Nephron progenitor cell (in vitro differentiated cells): ENCODE measurements around the gene EPX.
A peak's percentile ranks its signal among the peaks of the same experiment; 100 is the strongest.

Experiments used
- DNase-seq: peaks from one replicate; pipeline ENCODE4 v3.0.0; 2021
- H3K27ac Mint-ChIP-seq: 2 replicates; pipeline ENCODE4 v1.8.0; 2021; ENCODE audit warnings: mild to moderate bottlenecking, moderate library complexity, mixed read lengths
- H3K27me3 Mint-ChIP-seq: 2 replicates; pipeline ENCODE4 v1.8.0; 2021; ENCODE audit warnings: mild to moderate bottlenecking, low read depth, mixed read lengths; ENCODE audit not compliant: poor library complexity
- H3K36me3 Mint-ChIP-seq: 2 replicates; pipeline ENCODE4 v1.8.0; 2021; ENCODE audit warnings: low read depth, mixed read lengths
- H3K4me1 Mint-ChIP-seq: 2 replicates; pipeline ENCODE4 v1.8.0; 2021; ENCODE audit warnings: mixed read lengths
- H3K4me3 Mint-ChIP-seq: 2 replicates; pipeline ENCODE4 v1.8.0; 2021; ENCODE audit warnings: mild to moderate bottlenecking, moderate library complexity, mixed read lengths
- H3K9me3 Mint-ChIP-seq: 2 replicates; pipeline ENCODE4 v1.8.0; 2021; ENCODE audit warnings: mild to moderate bottlenecking, moderate library complexity, mixed read lengths
- CTCF ChIP-seq: fragments of 200-600 bp; sonication (generic); IDR thresholded peaks from 2 replicates; pipeline ENCODE4 v1.5.0; 2021; ENCODE audit warnings: antibody characterized with exemption

Gene EPX

GRCh38 chr17:58205936-58206335 is 13.4 kb downstream of the EPX start:
- H3K9me3 Mint-ChIP-seq = no peaks in the 10 kb centered on the region
- H3K4me1 Mint-ChIP-seq = no peaks in the 10 kb centered on the region
- H3K36me3 Mint-ChIP-seq = peaks cover 38% of the 10 kb centered on the region
- no peak overlapping the region for H3K4me3 Mint-ChIP-seq
- no peak for DNase-seq
- H3K27ac Mint-ChIP-seq = no peak overlapping the region
- no peak for TF ChIP-seq CTCF
- no peaks in the 10 kb centered on the region for H3K27me3 Mint-ChIP-seq

- Mint-ChIP-seq H3K36me3 (peaks cover 48% of the 10 kb centered on the region), H3K4me1 (no peaks in the 10 kb centered on the region), H3K27ac (no peak overlapping the region), H3K4me3 (no peak overlapping the region), H3K27me3 (no peaks in the 10 kb centered on the region), H3K9me3 (no peaks in the 10 kb centered on the region)
- DNase-seq = no peak
- no peak for TF ChIP-seq CTCF
Observed at GRCh38 chr17:58207451-58207850, 14.9 kb downstream of the EPX start.

- H3K36me3 Mint-ChIP-seq = peaks cover 53% of the 10 kb centered on the region
- DNase-seq = no peak
- no peaks in the 10 kb centered on the region for H3K27me3 Mint-ChIP-seq
- TF ChIP-seq CTCF = no peak
- no peaks in the 10 kb centered on the region for H3K4me1 Mint-ChIP-seq
- no peaks in the 10 kb centered on the region for H3K9me3 Mint-ChIP-seq
- H3K27ac Mint-ChIP-seq = no peak overlapping the region
- no peak overlapping the region for H3K4me3 Mint-ChIP-seq
Observed at GRCh38 chr17:58208344-58208743, 15.8 kb downstream of the EPX start.

- no peak for DNase-seq
- Mint-ChIP-seq H3K27ac (no peak overlapping the region), H3K36me3 (peaks cover 63% of the 10 kb centered on the region), H3K27me3 (no peaks in the 10 kb centered on the region), H3K9me3 (no peaks in the 10 kb centered on the region), H3K4me3 (no peak overlapping the region), H3K4me1 (no peaks in the 10 kb centered on the region)
- no peak for TF ChIP-seq CTCF
Observed at GRCh38 chr17:58210922-58211321, 18.4 kb downstream of the EPX start.

GRCh38 chr17:58215685-58216084 is 23.2 kb downstream of the EPX start:
- Mint-ChIP-seq H3K4me3 (no peak overlapping the region), H3K36me3 (peaks cover 33% of the 10 kb centered on the region), H3K27ac (no peak overlapping the region), H3K9me3 (no peaks in the 10 kb centered on the region), H3K27me3 (no peaks in the 10 kb centered on the region), H3K4me1 (peaks cover 14% of the 10 kb centered on the region)
- no peak for TF ChIP-seq CTCF
- DNase-seq = no peak

GRCh38 chr17:58217766-58218165 is 25.2 kb downstream of the EPX start:
- Mint-ChIP-seq H3K9me3 (peaks cover 3% of the 10 kb centered on the region), H3K27ac (no peak overlapping the region), H3K36me3 (peaks cover 19% of the 10 kb centered on the region), H3K4me1 (peaks cover 14% of the 10 kb centered on the region), H3K27me3 (peaks cover 11% of the 10 kb centered on the region), H3K4me3 (peak overlapping the region; percentile 73)
- no peak for DNase-seq
- no peak for TF ChIP-seq CTCF
